HG03196 (cell line): ENCODE results near the gene DLGAP4.

Experiments used
- ATAC-seq: cut with Tn5 transposase; IDR thresholded peaks from one replicate; pipeline ENCODE4 v1.9.1; 2021; ENCODE audit not compliant: unreplicated experiment

Gene DLGAP4

DNA sequence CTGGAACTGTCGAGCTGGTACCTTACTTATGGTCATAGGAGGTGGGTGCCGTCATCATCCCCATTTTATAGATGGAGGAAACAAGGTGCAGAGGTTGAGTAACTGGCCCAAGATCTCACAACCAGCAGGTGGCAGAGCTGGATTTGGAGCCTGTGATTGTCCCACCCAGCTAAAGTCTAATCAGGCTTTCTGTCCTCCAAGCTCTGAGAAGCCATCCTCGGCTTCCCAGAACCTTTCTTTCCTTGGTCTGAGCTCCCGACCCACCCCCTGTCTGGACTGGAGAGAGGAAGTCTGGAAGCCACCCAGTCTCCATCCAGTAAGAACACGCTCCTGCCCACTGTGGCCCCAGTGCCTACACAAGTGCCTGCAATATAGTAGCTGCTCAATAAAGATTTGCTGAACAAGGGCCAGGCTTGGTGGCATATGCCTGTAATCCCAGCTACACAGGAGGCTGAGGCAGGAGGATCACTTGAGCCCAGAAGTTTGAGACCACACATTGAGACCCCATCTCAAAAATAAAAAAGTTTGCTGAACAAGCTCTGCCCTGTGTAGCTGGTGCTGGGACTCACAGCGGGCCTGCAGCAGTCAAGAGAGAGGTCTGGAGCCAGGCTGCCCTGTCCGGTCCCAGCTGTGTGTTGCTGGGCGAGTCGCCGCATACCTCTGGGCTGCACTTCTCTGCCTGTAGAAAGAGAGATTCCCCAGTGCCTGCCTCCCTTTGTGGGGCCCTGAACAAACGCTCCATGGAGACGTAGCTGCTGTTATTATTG lies 32.5 kb upstream of the DLGAP4 start:
- ATAC-seq, result no peak

DNA sequence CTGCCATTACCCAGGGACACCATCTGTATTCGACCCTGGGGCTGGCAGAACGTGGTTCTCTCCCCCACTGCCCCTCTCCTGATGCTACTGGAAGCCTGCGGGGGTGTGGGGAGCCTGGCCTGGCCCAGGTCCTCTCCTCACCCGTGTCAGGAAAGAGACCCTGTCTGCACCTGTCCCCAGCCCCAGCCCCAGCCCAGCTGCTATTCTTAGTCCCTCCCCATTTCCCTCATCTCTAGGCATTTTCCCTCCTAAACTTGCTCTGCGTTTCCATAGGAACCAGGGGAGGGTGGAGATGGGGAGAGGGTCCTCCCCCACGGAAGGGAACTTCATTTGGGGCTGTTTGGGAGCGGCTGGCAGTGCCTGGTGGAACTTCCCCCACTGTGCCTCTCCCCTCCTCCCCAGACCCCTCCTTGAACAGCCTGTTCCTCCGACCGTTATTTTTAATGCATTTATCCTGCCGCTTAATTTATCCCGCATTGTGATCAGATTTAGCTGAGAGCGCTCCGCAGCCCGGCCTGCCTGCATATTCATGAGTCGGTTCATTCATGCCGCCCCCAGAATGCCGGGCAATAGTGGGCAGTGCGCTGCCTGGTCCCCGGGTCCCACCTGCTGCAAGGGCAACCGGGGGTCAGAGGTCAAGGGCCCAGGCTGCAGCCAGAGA lies 31.8 kb upstream of the DLGAP4 start:
- no peak for ATAC-seq

- no peak for ATAC-seq
Measured at GRCh38 chr20:36275011-36275410, 31.1 kb upstream of the DLGAP4 start.

- ATAC-seq, result no peak
Measured at GRCh38 chr20:36275441-36276189, 30.5 kb upstream of the DLGAP4 start.

DNA sequence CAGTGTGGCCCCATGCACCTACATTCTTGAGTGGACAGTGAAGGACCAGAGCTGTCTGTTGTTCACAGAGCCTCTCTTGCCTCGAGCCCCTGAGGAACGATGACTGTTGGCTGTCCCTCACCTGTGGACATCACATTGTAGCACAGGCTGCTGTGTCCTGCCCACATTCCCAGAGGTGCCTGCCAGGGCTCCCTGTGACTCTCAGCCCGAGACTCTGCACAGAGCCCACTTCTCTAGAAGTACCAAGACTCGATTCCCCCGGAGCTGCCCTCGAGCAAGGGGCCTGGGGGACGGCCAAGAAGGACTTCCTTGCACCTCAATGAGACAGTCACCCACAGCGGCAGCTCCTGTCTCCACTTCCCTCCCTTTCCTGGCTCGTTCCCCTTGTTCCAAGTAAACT lies 28.6 kb upstream of the DLGAP4 start:
- ATAC-seq, result no peak

DNA sequence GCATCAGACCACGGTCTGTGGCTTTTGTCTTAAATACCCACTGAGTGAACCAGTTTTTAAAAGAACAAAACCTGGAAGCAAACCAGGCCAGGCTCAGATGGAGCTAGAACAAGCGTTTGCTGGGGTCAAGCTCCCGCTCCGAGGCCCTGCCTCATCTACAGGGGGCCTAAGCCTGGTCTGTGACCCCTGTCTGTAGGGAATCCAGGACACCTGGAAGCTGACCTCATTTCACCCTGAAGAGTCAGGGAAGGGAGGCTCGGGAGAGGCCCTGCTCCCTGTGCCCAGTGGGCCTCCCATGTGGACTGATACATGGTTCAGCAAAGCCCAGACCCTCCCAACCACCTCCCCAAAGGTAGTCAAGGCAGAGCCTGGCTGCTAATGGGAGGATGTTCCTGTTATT lies 26.8 kb upstream of the DLGAP4 start:
- ATAC-seq, result no peak

DNA sequence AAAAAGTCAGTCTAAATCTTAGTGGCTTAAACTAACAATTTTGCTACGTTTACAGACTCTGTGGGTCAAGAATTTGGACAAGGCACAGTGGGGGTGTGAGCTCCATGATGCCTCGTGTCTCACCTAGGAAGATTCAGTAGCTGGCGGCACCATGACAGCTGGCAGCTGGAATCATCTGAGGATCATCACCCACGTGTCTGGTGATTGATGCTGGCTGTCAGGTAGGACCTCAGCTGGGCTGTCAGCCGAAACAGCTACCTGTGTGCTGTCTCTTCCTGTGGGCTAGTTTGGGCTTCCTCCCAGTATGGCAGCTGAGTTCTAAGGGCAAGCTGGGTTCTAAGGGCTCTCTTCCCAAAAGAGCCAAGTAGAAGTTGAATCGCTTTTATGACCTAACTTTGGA lies 26.4 kb upstream of the DLGAP4 start:
- ATAC-seq, result no peak

DNA sequence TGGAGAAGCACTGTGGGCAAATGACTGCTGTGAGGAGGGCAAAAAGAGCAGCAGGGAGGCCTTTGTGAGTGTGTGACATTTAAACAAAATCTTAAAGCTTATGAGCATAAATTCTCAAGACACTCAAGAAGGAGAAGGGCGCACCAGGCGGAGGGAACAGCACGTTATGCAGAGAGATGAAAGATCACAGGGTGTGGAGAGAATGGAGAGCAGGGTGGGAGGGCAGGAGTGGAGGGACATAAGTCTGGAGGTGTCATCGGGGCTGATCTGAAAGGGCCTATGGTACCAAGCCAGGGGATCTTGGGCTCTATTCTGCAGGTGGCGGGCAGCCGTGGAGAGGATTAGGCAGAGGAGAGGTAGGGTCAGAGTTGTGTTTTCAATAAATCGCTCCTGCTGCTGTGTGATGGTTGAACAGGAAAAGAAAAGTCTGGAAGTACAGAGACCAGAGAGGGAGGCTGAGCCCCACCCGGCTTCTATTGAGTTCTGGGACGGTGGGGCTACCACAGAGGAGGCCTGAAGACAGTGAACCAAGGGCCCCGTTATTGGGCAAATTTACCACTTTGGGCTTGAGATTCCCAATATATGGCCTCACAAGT lies 24.3 kb upstream of the DLGAP4 start:
- ATAC-seq, result no peak

GRCh38 chr20:36284751-36285150 lies 21.4 kb upstream of the DLGAP4 start:
- ATAC-seq, result no peak

DNA sequence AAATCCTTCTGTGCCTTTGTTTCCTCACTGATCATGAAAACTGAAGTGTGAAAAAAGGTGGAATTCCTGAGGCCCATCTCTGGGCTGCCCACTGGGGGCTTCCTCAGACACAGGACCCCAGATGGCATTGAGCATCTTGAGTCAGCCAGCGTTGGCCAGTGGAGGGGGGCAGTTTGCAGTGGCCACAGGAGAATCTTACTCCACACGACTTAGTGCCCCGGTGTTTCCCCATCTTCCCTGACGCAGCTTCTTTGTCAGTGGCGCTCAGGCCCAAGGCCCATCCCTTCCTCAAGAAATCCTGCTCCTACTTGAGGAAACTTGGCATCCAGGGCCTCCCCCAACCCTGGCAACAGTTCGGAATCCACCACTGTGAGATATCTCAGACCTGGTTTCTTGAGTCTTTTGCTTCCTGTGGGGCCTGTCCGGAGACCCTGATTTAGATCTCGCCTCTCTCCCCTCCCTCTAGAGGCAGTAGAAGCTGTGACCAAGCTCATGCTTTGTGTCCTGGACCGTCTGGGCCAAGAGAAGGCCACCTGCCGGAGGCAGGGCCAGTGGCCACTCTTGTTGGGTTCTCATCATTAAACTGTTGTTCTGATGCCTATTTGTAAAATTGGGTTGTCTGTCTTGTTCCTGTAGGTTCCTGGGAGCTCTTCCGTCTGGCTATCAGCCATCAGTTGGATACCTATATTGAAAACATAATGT lies 20.2 kb upstream of the DLGAP4 start:
- ATAC-seq, result no peak

GRCh38 chr20:36297656-36298055 lies 8.5 kb upstream of the DLGAP4 start:
- ATAC-seq, result no peak

DNA sequence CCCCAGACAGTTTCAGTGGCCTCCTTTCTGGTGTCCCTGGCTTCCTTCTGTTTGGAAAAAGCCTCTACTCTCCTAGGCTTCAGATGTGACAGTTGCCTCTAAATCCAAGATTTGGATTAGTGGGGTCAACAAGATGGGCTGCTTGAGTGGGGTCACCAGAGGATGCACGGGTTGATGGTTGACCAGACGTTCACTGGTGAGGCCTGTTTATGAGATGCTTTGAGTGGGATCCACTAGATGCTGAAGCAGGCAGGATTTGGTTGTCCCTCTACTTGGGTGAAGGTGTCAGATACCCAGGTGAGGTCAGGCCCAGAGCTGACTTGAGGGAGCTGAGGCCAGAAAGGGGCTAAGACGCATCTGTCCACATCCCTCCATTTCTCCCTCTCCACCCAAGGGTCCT lies 8.1 kb upstream of the DLGAP4 start:
- no peak for ATAC-seq

DNA sequence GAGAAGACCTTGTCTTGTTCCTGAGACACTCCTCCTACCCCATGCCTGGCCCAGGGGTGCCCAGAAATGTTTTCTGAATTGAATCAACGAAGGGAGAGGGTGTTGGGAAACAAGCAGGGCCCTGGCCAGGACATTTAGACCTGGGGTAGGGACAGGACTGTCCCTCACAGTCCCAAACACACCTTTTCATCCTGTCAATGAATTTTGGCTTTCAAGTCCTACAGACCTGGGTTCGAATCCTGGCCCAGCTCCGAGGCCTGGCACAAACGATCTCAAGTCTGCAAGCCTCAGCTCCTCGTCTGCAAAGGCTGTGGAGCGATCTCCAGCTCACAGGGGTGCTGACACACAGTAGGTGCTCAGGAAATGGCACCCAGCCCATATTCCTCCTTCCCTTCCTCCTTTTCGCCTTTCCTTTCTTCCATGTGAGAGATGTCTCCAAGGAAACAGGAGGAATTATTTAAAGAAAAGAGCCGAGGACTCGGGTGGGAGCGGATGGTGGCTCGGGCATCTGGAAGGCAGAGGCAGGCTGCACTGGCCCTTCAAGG lies 7.3 kb upstream of the DLGAP4 start:
- no peak for ATAC-seq

DNA sequence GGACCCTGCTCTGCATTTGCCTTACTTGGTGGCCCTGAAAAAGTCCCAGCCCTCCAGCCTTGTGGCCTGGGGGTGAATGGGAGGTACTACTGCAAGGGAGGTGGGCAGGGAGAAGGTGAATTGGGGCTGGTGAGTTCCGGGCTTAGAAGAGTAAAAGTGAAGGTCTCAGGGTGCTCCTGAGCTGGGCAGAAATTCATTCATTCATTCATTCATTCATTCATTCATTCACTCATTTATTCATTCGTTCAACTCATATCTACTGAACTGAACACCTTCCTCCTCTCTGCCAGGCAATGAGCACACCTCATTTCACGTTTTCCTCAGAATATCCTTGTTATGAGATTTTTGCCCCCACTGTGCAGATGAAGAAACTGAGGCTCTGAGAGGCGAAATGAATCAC lies 6.7 kb upstream of the DLGAP4 start:
- no peak for ATAC-seq

DNA sequence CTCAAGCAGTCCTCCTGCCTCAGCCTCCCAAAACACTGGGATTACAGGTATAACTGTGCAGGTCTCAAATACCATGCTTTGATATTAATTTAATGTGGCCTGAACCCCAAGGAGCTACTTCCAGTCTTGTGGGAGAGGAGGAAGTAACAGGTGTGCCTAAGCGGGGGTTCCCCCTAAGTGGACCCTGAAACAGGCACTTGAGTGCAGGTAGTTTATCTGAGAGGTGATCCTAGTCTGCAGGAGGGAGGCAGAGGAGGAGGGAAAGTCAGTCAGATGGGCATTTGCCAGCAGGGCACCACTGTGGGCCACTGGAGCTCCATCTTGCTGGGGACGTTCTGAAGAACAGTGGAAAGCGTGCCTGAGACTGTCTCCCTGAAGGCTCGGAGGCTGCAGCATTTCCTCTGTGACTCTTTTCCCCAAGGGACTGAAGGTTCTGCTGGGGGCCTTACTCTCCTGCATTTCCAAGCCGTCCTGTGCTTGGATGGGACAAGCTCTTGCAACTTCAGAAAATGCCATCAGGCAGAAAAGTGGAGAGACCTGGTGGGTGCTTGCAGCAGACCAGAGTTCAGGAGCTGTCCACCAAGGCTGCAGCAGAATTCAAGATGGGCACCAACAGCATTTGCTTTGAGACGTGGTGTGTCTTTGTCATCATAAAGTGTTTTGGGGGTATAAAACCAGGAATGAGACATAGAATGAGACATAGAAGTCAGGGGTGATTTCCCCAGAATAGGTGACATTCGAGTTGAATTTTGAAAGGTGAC lies 4.6 kb upstream of the DLGAP4 start:
- ATAC-seq, result no peak

DNA sequence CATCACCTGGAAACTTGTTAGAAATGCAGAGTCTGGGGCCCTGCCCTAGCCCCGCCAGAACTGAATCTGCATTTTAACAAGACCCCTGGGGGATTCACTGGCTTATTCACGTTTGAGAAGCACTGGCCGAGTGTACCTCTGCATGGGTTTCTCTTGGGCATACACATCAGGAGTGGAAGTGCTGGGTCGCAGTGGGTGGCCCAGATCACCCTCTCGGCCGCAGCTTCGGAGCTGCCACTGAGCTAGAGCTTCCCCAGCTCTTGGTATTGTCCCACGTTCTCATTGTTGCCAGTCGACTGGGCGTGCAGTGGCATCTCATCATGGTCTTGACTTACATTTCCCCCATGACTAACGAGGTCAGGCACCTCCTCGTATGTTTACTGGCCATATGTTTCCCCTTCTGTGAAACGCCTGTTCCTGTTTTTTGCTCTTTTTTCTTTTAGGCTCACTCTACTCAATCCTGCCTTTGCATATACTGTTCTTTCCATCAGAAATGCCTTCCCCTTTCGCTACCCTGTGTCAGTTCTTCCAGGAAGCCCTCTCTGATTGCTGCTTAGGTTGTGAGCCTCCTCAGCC lies 3.0 kb upstream of the DLGAP4 start:
- no peak for ATAC-seq

GRCh38 chr20:36303831-36304230 lies 2.3 kb upstream of the DLGAP4 start:
- no peak for ATAC-seq

DNA sequence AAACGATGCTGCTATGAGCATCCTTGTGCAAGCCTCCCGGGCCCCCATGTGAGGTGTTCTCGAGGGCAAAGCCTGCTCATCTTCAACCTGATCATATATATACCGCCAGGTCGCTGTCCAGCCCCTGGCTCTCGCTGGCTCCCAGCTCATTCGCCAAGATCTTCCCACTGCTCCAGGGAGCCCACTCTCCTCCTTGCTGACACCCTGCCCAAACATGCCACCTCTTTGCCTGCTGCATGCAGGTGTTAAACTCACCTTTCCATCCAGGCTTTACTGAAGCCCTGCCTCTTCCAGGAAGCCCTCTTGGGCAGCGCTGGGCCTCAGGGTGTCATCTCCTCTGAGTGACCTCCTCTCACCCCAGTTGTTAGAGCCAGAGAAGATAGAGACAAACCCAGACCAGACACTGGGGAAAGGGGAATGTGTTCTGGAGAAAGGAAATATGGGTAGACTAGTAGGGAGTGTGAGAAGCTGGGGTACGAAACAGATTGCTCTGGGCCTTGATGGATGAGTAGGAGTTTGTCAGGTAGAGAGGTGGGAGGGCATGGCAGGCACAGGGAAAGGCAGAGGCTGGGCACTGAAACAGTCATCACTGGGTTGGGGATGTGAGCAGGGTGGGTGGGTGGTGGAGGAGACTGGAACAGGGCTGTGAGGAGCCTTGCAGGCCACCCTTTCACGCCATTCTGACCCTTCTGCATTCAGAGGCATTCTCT lies 1.2 kb upstream of the DLGAP4 start:
- ATAC-seq, result no peak
